NK-92 (cell line): ENCODE results near the gene FOXC1.

ENCODE experiments used
- DNase-seq: peaks from one replicate; lab custom pipeline; 2025; ENCODE audit not compliant: unreplicated experiment; lab: John Stamatoyannopoulos, UW

The FOXC1 gene

GRCh38 chr6:1622851-1623768 is 13.4 kb downstream of the FOXC1 start:
- no peak for DNase-seq

- no peak for DNase-seq
These were observed 14.0 kb downstream of the FOXC1 start for GRCh38 chr6:1623769-1624057.

- no peak for DNase-seq
These were observed 14.5 kb downstream of the FOXC1 start for GRCh38 chr6:1624058-1624850.

GRCh38 chr6:1624851-1625781 is 15.4 kb downstream of the FOXC1 start:
- DNase-seq = no peak

GRCh38 chr6:1625794-1626435 is 16.2 kb downstream of the FOXC1 start:
- DNase-seq = no peak

- no peak for DNase-seq
These were observed 16.8 kb downstream of the FOXC1 start for GRCh38 chr6:1626481-1626880.

- DNase-seq = no peak
These were observed 18.3 kb downstream of the FOXC1 start for GRCh38 chr6:1627827-1628560.

GRCh38 chr6:1629316-1629715 is 19.6 kb downstream of the FOXC1 start:
- DNase-seq = no peak

- no peak for DNase-seq
These were observed 20.6 kb downstream of the FOXC1 start for GRCh38 chr6:1630212-1630770.

- no peak for DNase-seq
These were observed 21.1 kb downstream of the FOXC1 start for GRCh38 chr6:1630771-1631217.

GRCh38 chr6:1631251-1631650 is 21.5 kb downstream of the FOXC1 start:
- no peak for DNase-seq

GRCh38 chr6:1633366-1634021 is 23.8 kb downstream of the FOXC1 start:
- DNase-seq = no peak

- no peak for DNase-seq
These were observed 24.4 kb downstream of the FOXC1 start for GRCh38 chr6:1634081-1634480.

GRCh38 chr6:1635305-1636010 is 25.7 kb downstream of the FOXC1 start:
- DNase-seq = no peak

- DNase-seq = no peak
These were observed 26.6 kb downstream of the FOXC1 start for GRCh38 chr6:1636272-1636825.

- no peak for DNase-seq
These were observed 27.5 kb downstream of the FOXC1 start for GRCh38 chr6:1636971-1637871.

GRCh38 chr6:1639430-1639829 is 29.7 kb downstream of the FOXC1 start:
- DNase-seq = no peak
